Measurements from ENCODE around the gene ABHD14A.

Gene ABHD14A

DNA sequence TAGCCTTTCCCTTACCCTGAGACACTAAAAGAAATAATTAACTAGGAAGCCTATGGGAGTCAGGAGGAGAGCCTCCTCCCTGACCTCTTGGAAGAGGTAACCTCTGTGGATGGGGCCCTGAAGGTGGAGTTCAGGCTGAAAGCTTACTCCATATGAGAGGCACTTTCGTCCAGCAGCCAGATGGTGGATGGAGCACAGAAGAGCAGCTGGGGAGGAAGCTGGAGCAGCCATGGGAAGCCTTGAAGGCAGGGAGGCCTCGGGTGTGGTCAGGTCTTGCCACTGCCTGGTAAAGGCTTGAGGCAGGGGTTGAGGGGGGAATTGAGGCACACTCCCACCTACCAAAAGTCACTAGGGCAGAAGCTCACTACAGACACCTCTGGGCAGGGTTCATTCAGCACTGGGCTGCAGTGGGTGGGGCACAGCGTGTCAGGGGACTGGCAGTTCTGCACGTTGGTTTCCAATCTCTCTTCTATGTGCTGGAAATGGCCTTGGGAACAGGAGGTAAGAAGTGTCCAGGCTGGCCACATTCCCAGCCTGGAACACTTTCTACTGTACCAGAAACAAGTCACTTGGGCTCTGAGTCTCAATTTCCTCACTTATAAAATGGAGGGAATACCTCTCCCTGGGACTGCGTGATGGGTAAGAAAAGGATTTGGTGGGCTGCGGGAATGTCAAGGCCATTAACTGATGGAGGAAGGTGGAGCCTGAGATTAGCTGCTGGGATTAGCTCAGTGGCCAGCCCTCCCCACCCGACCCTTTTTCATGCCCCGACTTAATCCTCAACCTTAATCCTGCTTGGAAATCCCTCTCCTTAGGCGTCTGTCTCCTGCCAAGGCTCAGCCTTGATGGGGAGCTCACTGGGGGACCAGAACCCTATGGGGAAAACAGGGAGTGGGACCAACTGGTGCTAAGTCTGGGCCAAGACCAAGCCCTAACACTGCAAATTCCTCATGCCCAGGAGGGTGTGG lies 13.0 kb upstream of the ABHD14A start:
- H3K36me3 ChIP-seq (ENCODE audit: insufficient read depth, insufficient read length, low read length) = peaks cover 64% of the 10 kb centered on the region
- DNase-seq (ENCODE audit: low read depth, low spot score) = no peak
- H3K4me1 ChIP-seq (ENCODE audit: insufficient read depth, insufficient read length) = peaks cover 30% of the 10 kb centered on the region
- no peak for TF ChIP-seq SUZ12 (IDR thresholded peaks at IDR 0.05; ENCODE audit: extremely low read depth, insufficient read depth, insufficient read length)
- no peak for TF ChIP-seq YY1 (IDR thresholded peaks at IDR 0.05; ENCODE audit: insufficient read depth, insufficient read length)
- TF ChIP-seq ZNF274 (IDR thresholded peaks at IDR 0.05; ENCODE audit: low read depth, low read length) = no peak
- H3K9me3 ChIP-seq (ENCODE audit: insufficient read depth, low read length) = no peaks in the 10 kb centered on the region
- H3K4me3 ChIP-seq (ENCODE audit: insufficient read length, low read depth) = no peak overlapping the region
- H3K9ac ChIP-seq (ENCODE audit: insufficient read length, low read depth) = no peak overlapping the region
- H3K27me3 ChIP-seq (ENCODE audit: insufficient read depth, insufficient read length) = no peaks in the 10 kb centered on the region

DNA sequence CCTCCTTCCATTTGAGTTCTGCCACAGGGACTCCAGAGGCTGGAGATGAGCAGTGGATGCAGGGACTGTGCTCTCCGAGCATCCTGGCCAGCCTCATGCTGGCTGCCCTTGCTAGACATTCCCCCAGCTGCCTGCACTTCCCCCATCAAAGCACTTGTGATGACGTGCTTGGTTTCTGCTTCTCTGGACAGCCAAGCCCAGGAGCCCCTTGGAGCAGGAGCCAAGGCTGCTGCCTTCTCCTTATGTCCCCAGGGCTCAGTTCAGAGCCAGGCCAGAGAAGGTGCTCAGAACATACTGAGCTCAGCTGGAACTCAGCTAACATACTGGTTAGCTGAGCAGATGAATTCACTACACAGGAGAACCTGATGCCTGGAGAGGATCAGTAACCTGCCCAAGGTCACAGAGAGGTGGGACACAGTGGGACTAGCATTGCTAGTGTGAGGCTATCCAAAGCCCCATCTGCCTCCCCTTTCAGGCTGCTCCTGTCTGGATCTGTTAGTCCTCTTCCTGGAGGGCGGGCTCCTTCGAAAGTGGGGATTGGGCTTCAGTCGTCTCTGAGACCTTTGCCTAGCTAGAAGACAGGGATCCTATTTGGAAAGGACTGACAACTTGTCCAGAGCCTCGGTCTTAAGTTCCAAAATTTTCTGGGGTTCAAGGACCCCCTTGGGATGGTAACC lies 11.9 kb upstream of the ABHD14A start:
- H3K4me1 ChIP-seq (ENCODE audit: insufficient read depth, insufficient read length) = peaks cover 31% of the 10 kb centered on the region
- H3K4me3 ChIP-seq (ENCODE audit: insufficient read length, low read depth) = no peak overlapping the region
- H3K36me3 ChIP-seq (ENCODE audit: insufficient read depth, insufficient read length, low read length) = peaks cover 54% of the 10 kb centered on the region
- H3K27me3 ChIP-seq (ENCODE audit: insufficient read depth, insufficient read length) = no peaks in the 10 kb centered on the region
- no peak overlapping the region for H3K9ac ChIP-seq (ENCODE audit: insufficient read length, low read depth)
- DNase-seq (ENCODE audit: low read depth, low spot score) = no peak
- H3K9me3 ChIP-seq (ENCODE audit: insufficient read depth, low read length) = no peaks in the 10 kb centered on the region
- TF ChIP-seq YY1 (IDR thresholded peaks at IDR 0.05; ENCODE audit: insufficient read depth, insufficient read length) = no peak
- TF ChIP-seq ZNF274 (IDR thresholded peaks at IDR 0.05; ENCODE audit: low read depth, low read length) = no peak
- no peak for TF ChIP-seq SUZ12 (IDR thresholded peaks at IDR 0.05; ENCODE audit: extremely low read depth, insufficient read depth, insufficient read length)

DNA sequence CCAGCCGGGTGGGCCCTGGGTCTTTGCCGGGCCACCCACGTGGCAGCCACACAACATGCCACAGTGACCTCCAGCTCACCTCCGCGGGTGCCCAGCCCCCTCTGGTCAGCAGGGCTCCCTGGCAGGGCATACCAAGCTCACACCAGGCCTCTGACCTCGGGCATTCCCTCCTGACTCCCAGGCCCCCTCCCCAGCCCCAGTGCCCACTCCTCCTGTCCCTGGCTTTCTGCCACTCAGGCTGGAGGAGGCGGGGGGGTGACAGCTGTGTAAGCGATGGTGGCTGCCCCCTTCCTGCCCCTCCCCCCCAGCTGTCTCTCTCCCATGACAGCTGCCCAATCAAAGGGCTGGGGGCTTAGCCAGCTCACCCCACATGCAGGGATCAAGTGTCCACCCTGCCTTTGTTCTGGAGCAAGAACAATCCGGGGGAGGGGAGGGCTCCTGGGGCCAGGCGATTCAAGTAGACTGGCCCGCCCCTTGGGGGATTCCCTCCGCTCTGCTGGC lies 10.9 kb upstream of the ABHD14A start:
- Histone ChIP-seq H3K36me3 (ENCODE audit: insufficient read depth, insufficient read length, low read length) (peaks cover 44% of the 10 kb centered on the region), H3K27me3 (ENCODE audit: insufficient read depth, insufficient read length) (no peaks in the 10 kb centered on the region), H3K4me1 (ENCODE audit: insufficient read depth, insufficient read length) (peaks cover 38% of the 10 kb centered on the region), H3K4me3 (ENCODE audit: insufficient read length, low read depth) (no peak overlapping the region), H3K9me3 (ENCODE audit: insufficient read depth, low read length) (no peaks in the 10 kb centered on the region), H3K9ac (ENCODE audit: insufficient read length, low read depth) (peak overlapping the region; percentile 32)
- DNase-seq (ENCODE audit: low read depth, low spot score) = no peak
- TF ChIP-seq YY1 (IDR thresholded peaks at IDR 0.05; ENCODE audit: insufficient read depth, insufficient read length) (no peak), ZNF274 (IDR thresholded peaks at IDR 0.05; ENCODE audit: low read depth, low read length) (no peak), SUZ12 (IDR thresholded peaks at IDR 0.05; ENCODE audit: extremely low read depth, insufficient read depth, insufficient read length) (no peak)

DNA sequence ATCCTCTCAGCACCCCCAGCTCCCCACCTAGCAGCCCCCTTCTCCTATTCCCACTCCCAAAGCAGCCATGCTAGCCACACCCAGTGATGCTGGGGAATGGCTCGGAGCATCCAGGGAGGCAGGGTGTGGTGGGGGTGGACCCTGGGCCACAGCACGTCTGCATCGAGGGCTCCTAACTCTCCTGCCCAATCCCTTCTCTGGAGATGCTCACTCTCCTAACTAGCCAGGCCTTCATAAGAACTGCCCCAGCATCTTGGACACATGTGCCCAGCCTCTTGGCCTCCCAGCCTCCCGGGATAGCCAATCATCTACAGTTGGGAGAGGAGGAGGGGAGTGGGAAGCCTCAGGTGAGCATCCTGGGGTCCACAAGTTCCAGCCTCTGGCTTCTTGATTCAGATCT lies 10.3 kb upstream of the ABHD14A start:
- no peak overlapping the region for H3K4me3 ChIP-seq (ENCODE audit: insufficient read length, low read depth)
- no peaks in the 10 kb centered on the region for H3K27me3 ChIP-seq (ENCODE audit: insufficient read depth, insufficient read length)
- no peaks in the 10 kb centered on the region for H3K9me3 ChIP-seq (ENCODE audit: insufficient read depth, low read length)
- no peak for DNase-seq (ENCODE audit: low read depth, low spot score)
- H3K9ac ChIP-seq (ENCODE audit: insufficient read length, low read depth) = peak overlapping the region; percentile 32
- TF ChIP-seq YY1 (IDR thresholded peaks at IDR 0.05; ENCODE audit: insufficient read depth, insufficient read length) = no peak
- TF ChIP-seq ZNF274 (IDR thresholded peaks at IDR 0.05; ENCODE audit: low read depth, low read length) = no peak
- TF ChIP-seq SUZ12 (IDR thresholded peaks at IDR 0.05; ENCODE audit: extremely low read depth, insufficient read depth, insufficient read length) = no peak
- H3K4me1 ChIP-seq (ENCODE audit: insufficient read depth, insufficient read length) = peaks cover 41% of the 10 kb centered on the region
- H3K36me3 ChIP-seq (ENCODE audit: insufficient read depth, insufficient read length, low read length) = peaks cover 41% of the 10 kb centered on the region

DNA sequence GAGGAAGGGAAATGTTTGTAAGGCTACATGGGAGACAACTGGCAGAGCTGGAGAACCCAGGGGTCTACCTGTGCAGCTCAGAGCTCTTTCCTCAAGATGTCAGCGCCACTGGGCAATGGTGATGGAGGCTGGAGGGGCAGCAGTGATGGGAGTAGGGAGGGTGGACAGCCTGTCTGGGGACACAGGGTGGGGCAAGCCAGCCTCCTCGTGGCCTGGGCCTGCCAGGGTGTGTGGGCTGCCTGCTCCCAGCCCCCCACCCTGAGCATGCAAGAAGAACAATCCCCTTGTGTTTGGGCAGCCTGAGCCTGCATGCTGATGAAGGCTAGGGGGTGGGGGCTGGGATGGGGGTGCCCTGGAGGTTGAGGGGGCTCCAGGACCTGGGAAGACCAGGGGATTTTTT lies 8.8 kb upstream of the ABHD14A start:
- no peak for DNase-seq (ENCODE audit: low read depth, low spot score)
- Histone ChIP-seq H3K4me1 (ENCODE audit: insufficient read depth, insufficient read length) (peaks cover 50% of the 10 kb centered on the region), H3K4me3 (ENCODE audit: insufficient read length, low read depth) (no peak overlapping the region), H3K27me3 (ENCODE audit: insufficient read depth, insufficient read length) (no peaks in the 10 kb centered on the region), H3K9me3 (ENCODE audit: insufficient read depth, low read length) (no peaks in the 10 kb centered on the region), H3K36me3 (ENCODE audit: insufficient read depth, insufficient read length, low read length) (peaks cover 40% of the 10 kb centered on the region), H3K9ac (ENCODE audit: insufficient read length, low read depth) (no peak overlapping the region)
- no peak for TF ChIP-seq ZNF274 (IDR thresholded peaks at IDR 0.05; ENCODE audit: low read depth, low read length)
- TF ChIP-seq YY1 (IDR thresholded peaks at IDR 0.05; ENCODE audit: insufficient read depth, insufficient read length) = no peak
- TF ChIP-seq SUZ12 (IDR thresholded peaks at IDR 0.05; ENCODE audit: extremely low read depth, insufficient read depth, insufficient read length) = no peak

DNA sequence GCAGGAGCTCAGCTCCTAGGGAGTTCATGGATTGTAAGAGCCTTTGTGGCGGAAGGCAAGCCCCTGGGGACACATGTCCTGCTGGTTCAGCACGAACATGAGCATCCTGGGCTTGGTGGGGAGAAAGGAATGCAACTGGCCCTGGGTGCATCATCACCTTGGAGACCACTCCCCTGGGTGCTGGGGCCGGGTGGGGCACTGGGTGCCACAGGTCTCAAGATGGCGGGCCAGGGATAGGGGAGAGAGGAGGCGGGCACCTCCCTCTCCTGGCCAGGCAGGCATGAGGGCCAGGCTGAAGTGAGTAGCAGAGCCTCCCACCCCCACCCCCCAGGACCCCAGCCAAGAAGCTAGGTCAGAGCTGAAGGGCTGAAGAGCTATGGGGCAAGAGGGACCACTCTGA lies 8.4 kb upstream of the ABHD14A start:
- Histone ChIP-seq H3K4me1 (ENCODE audit: insufficient read depth, insufficient read length) (peaks cover 52% of the 10 kb centered on the region), H3K36me3 (ENCODE audit: insufficient read depth, insufficient read length, low read length) (peaks cover 40% of the 10 kb centered on the region), H3K9ac (ENCODE audit: insufficient read length, low read depth) (peak overlapping the region; percentile 84), H3K9me3 (ENCODE audit: insufficient read depth, low read length) (no peaks in the 10 kb centered on the region), H3K4me3 (ENCODE audit: insufficient read length, low read depth) (peak overlapping the region; percentile 68), H3K27me3 (ENCODE audit: insufficient read depth, insufficient read length) (no peaks in the 10 kb centered on the region)
- no peak for DNase-seq (ENCODE audit: low read depth, low spot score)
- TF ChIP-seq YY1 (IDR thresholded peaks at IDR 0.05; ENCODE audit: insufficient read depth, insufficient read length) = no peak
- no peak for TF ChIP-seq ZNF274 (IDR thresholded peaks at IDR 0.05; ENCODE audit: low read depth, low read length)
- TF ChIP-seq SUZ12 (IDR thresholded peaks at IDR 0.05; ENCODE audit: extremely low read depth, insufficient read depth, insufficient read length) = no peak

DNA sequence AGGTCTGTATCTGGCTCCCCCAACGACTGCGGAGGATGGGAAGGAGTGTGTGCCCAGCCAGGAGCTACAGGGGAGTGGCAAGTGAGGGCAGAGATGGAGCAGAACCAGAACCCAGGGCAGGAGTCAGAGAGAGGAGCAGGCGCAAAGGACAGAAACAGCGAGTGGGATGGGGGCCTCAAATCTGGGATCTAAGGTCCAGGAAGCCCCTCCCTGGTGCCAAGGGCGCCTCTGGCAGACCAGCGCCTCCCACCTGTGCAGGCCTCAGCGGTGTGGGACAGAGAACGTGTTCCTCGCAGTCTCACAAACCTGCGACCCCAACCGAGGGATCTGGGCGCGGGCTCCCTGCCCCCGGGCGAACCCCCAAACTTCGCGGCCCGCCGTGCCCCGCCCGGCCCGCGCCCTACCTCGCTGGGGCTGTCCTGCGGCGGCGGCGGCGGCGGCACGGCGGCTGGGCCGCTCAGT lies 7.9 kb upstream of the ABHD14A start:
- H3K27me3 ChIP-seq (ENCODE audit: insufficient read depth, insufficient read length) = no peaks in the 10 kb centered on the region
- no peaks in the 10 kb centered on the region for H3K9me3 ChIP-seq (ENCODE audit: insufficient read depth, low read length)
- no peak for DNase-seq (ENCODE audit: low read depth, low spot score)
- no peak for TF ChIP-seq YY1 (IDR thresholded peaks at IDR 0.05; ENCODE audit: insufficient read depth, insufficient read length)
- no peak for TF ChIP-seq ZNF274 (IDR thresholded peaks at IDR 0.05; ENCODE audit: low read depth, low read length)
- TF ChIP-seq SUZ12 (IDR thresholded peaks at IDR 0.05; ENCODE audit: extremely low read depth, insufficient read depth, insufficient read length) = no peak
- H3K4me3 ChIP-seq (ENCODE audit: insufficient read length, low read depth) = peak overlapping the region; percentile 68
- H3K4me1 ChIP-seq (ENCODE audit: insufficient read depth, insufficient read length) = peaks cover 52% of the 10 kb centered on the region
- peaks cover 40% of the 10 kb centered on the region for H3K36me3 ChIP-seq (ENCODE audit: insufficient read depth, insufficient read length, low read length)
- peak overlapping the region; percentile 84 for H3K9ac ChIP-seq (ENCODE audit: insufficient read length, low read depth)

Data from NT2/D1 (cell line).